ENCODE data around the gene CYSRT1. TPM values are rescaled to one million over a fixed set of nuclear protein-coding genes. Genes with fewer than 3 reads are reported as not detected.

CYSRT1 gene
- total RNA-seq, 1 donor from 2014 or later = 1.9 TPM

GRCh38 chr9:137188086-137188489, 36.9 kb upstream of the CYSRT1 start:
- Mint-ChIP-seq H3K4me3 (peak overlapping the region; percentile 93), H3K9me3 (no peaks in the 10 kb centered on the region), H3K27ac (peak overlapping the region; percentile 93), H3K36me3 (peaks cover 6% of the 10 kb centered on the region), H3K27me3 (ENCODE audit: low read depth) (no peaks in the 10 kb centered on the region), H3K4me1 (peaks cover 30% of the 10 kb centered on the region)
- TF ChIP-seq, protein P1, sequence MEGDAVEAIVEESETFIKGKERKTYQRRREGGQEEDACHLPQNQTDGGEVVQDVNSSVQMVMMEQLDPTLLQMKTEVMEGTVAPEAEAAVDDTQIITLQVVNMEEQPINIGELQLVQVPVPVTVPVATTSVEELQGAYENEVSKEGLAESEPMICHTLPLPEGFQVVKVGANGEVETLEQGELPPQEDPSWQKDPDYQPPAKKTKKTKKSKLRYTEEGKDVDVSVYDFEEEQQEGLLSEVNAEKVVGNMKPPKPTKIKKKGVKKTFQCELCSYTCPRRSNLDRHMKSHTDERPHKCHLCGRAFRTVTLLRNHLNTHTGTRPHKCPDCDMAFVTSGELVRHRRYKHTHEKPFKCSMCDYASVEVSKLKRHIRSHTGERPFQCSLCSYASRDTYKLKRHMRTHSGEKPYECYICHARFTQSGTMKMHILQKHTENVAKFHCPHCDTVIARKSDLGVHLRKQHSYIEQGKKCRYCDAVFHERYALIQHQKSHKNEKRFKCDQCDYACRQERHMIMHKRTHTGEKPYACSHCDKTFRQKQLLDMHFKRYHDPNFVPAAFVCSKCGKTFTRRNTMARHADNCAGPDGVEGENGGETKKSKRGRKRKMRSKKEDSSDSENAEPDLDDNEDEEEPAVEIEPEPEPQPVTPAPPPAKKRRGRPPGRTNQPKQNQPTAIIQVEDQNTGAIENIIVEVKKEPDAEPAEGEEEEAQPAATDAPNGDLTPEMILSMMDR (IDR thresholded peaks at IDR 0.05; ENCODE audit: unreplicated experiment) = no peak
- no peak for DNase-seq (ENCODE audit: low spot score in 2 of 2, unreplicated experiment in 2 of 2)

DNA sequence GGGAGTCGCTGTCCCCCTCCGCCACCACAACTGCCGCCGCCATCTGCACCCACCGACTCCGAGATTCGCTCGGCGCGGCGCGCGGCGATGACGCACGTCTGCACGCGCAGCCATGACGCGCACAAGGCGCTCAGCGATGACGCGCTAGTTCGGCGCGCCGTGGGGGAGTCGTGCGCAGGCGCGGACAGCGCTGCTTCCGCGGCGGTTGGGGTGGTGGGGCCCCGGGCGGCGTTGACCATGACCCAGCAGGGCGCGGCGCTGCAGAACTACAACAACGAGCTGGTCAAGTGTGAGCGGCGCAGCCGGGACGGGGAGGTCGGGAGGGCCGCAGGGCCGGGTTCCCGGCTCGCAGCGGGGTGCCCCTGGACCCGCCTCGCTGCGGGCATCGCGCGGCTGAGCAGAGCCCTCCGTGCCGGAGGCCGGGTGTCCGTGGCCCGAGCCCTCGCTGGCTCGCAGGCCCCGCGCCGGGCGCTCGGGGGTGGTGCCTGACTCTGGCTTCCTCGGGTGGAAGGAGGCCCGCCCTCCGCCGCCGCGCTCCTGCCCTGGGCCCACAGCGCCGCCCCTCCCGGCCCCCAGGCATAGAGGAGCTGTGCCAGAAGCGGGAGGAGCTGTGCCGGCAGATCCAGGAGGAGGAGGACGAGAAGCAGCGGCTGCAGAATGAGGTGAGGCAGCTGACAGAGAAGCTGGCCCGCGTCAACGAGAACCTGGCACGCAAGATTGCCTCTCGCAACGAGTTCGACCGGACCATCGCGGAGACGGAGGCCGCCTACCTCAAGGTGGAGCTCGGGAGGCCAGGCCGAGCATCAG, 36.3 kb upstream of the CYSRT1 start, which contains the start of the genes ANAPC2 and SSNA1:
Gene ANAPC2 (minus strand): TSS at position 71 of the 807 bp plus-strand sequence. CDS start 28 bp downstream, at position 43.
Gene SSNA1 (plus strand): TSS at position 187 of the 807 bp plus-strand sequence. CDS start 51 bp downstream, at position 238.
- DNase-seq (ENCODE audit: low spot score in 2 of 2, unreplicated experiment in 2 of 2) = peak; percentile 92 to 98
- Mint-ChIP-seq H3K9me3 (no peaks in the 10 kb centered on the region), H3K36me3 (peaks cover 3% of the 10 kb centered on the region), H3K4me1 (peaks cover 30% of the 10 kb centered on the region), H3K4me3 (peak within 1 kb of the TSS; percentile 94), H3K27ac (peak within 1 kb of the TSS; percentile 98), H3K27me3 (ENCODE audit: low read depth) (no peaks in the 10 kb centered on the region)
- TF ChIP-seq, protein P1 (IDR thresholded peaks at IDR 0.05; ENCODE audit: unreplicated experiment) = peak; percentile 12

GRCh38 chr9:137189297-137190295, 35.4 kb upstream of the CYSRT1 start:
- Mint-ChIP-seq H3K36me3 (peaks cover 3% of the 10 kb centered on the region), H3K27ac (peak overlapping the region; percentile 98), H3K9me3 (no peaks in the 10 kb centered on the region), H3K4me3 (peak overlapping the region; percentile 94), H3K4me1 (peaks cover 30% of the 10 kb centered on the region), H3K27me3 (ENCODE audit: low read depth) (no peaks in the 10 kb centered on the region)
- TF ChIP-seq, protein P1 (IDR thresholded peaks at IDR 0.05; ENCODE audit: unreplicated experiment) = no peak
- DNase-seq (ENCODE audit: low spot score in 2 of 2, unreplicated experiment in 2 of 2) = no peak

- Mint-ChIP-seq H3K9me3 (no peaks in the 10 kb centered on the region), H3K36me3 (peaks cover 3% of the 10 kb centered on the region), H3K4me3 (peak overlapping the region; percentile 94), H3K27me3 (ENCODE audit: low read depth) (no peaks in the 10 kb centered on the region), H3K4me1 (peaks cover 34% of the 10 kb centered on the region), H3K27ac (peak overlapping the region; percentile 82)
- TF ChIP-seq, protein P1 (IDR thresholded peaks at IDR 0.05; ENCODE audit: unreplicated experiment) = no peak
- DNase-seq (ENCODE audit: low spot score in 2 of 2, unreplicated experiment in 2 of 2) = no peak
Observed at GRCh38 chr9:137190315-137190856, 34.6 kb upstream of the CYSRT1 start.

GRCh38 chr9:137191245-137191644, 33.7 kb upstream of the CYSRT1 start:
- Mint-ChIP-seq H3K36me3 (peaks cover 3% of the 10 kb centered on the region), H3K4me1 (peaks cover 36% of the 10 kb centered on the region), H3K27me3 (ENCODE audit: low read depth) (no peaks in the 10 kb centered on the region), H3K4me3 (peak overlapping the region; percentile 62), H3K9me3 (no peaks in the 10 kb centered on the region), H3K27ac (peak overlapping the region; percentile 82)
- TF ChIP-seq, protein P1 (IDR thresholded peaks at IDR 0.05; ENCODE audit: unreplicated experiment) = no peak
- DNase-seq (ENCODE audit: low spot score in 2 of 2, unreplicated experiment in 2 of 2) = no peak
